Skeletal muscle satellite cell (primary cell): ENCODE measurements around the gene POLR1C. TPM values are rescaled to one million over a fixed set of nuclear protein-coding genes. Genes with fewer than 3 reads are reported as not detected.
"Not testable (repeated sequence)": the region's sequence is repeated elsewhere in the genome, so short reads cannot be mapped to it uniquely, and the experiment has no call there.

ENCODE experiments used
- H3K27me3 ChIP-seq: 2 replicates; pipeline ENCODE4 v1.7.0; 2013; ENCODE audit warnings: low read length; ENCODE audit not compliant: control insufficient read depth, insufficient read depth
- H3K36me3 ChIP-seq: 2 replicates; pipeline ENCODE4 v1.7.0; 2013; ENCODE audit warnings: mild to moderate bottlenecking, control low read depth, low read length; ENCODE audit not compliant: insufficient read depth
- H3K4me1 ChIP-seq: 2 replicates; pipeline ENCODE4 v1.7.0; 2013; ENCODE audit warnings: low read length; ENCODE audit not compliant: control insufficient read depth, insufficient read depth
- H3K4me2 ChIP-seq: 2 replicates; pipeline ENCODE4 v1.7.0; 2013; ENCODE audit warnings: mild to moderate bottlenecking, low read length
- H3K4me3 ChIP-seq: 2 replicates; pipeline ENCODE4 v1.7.0; 2013; ENCODE audit warnings: low read length
- H3K9ac ChIP-seq: 2 replicates; pipeline ENCODE4 v1.7.0; 2013; ENCODE audit warnings: mild to moderate bottlenecking, low read depth, low read length, moderate library complexity
- H3K9me3 ChIP-seq: replicated peaks from 2 replicates; pipeline ENCODE4 v1.7.0; 2013; ENCODE audit warnings: mild to moderate bottlenecking, control low read depth, low read length
- total RNA-seq: library from RNA; depleted of rRNA; stranded (reverse); fragments of >200 nt; gene quantifications from 2 replicates; pipeline ENCODE4 v1.2.3, GENCODE V29; 2012; rRNA removed

Gene POLR1C
- 42.8 and 45.1 TPM in 2 replicates for total RNA-seq

- Histone ChIP-seq H3K4me3 (peak within 1 kb of the TSS; percentile 86), H3K4me1 (peaks cover 19% of the 10 kb centered on the region), H3K36me3 (peaks cover 63% of the 10 kb centered on the region), H3K9ac (peak within 1 kb of the TSS; percentile 96), H3K9me3 (no peaks in the 10 kb centered on the region), H3K27me3 (no peaks in the 10 kb centered on the region), H3K4me2 (peak within 1 kb of the TSS; percentile 99)
Measured at GRCh38 chr6:43516697-43517504, at the start of gene POLR1C, which contains the start of gene YIPF3. TSS of gene POLR1C (plus strand) at chr6:43517089. CDS start at chr6:43517110, 21 bp downstream. TSS of gene YIPF3 (minus strand) at chr6:43516926. CDS start at chr6:43516807, 119 bp downstream.

GRCh38 chr6:43467265-43467664 lies 49.6 kb upstream of the POLR1C start:
- not testable (repeated sequence) for H3K9me3 ChIP-seq, H3K4me1 ChIP-seq, H3K9ac ChIP-seq, H3K4me3 ChIP-seq, H3K4me2 ChIP-seq, H3K36me3 ChIP-seq
- H3K27me3 ChIP-seq: peaks cover 12% of the 10 kb centered on the region

- H3K4me2 ChIP-seq: no peak overlapping the region
- H3K36me3 ChIP-seq: no peaks in the 10 kb centered on the region
- H3K27me3 ChIP-seq: peaks cover 8% of the 10 kb centered on the region
- no peaks in the 10 kb centered on the region for H3K9me3 ChIP-seq
- no peaks in the 10 kb centered on the region for H3K4me1 ChIP-seq
- H3K4me3 ChIP-seq: no peak overlapping the region
- H3K9ac ChIP-seq: no peak overlapping the region
Measured at GRCh38 chr6:43467752-43468151, 49.1 kb upstream of the POLR1C start.

- H3K9ac ChIP-seq: no peak overlapping the region
- no peak overlapping the region for H3K4me3 ChIP-seq
- no peaks in the 10 kb centered on the region for H3K9me3 ChIP-seq
- H3K27me3 ChIP-seq: peaks cover 7% of the 10 kb centered on the region
- no peaks in the 10 kb centered on the region for H3K4me1 ChIP-seq
- H3K4me2 ChIP-seq: no peak overlapping the region
- no peaks in the 10 kb centered on the region for H3K36me3 ChIP-seq
Measured at GRCh38 chr6:43468240-43468639, 48.6 kb upstream of the POLR1C start.

GRCh38 chr6:43468748-43469681 lies 47.9 kb upstream of the POLR1C start:
- Histone ChIP-seq H3K36me3 (no peaks in the 10 kb centered on the region), H3K4me3 (no peak overlapping the region), H3K9me3 (no peaks in the 10 kb centered on the region), H3K4me1 (no peaks in the 10 kb centered on the region), H3K4me2 (no peak overlapping the region), H3K27me3 (peaks cover 7% of the 10 kb centered on the region), H3K9ac (no peak overlapping the region)

- Histone ChIP-seq H3K4me2 (no peak overlapping the region), H3K9ac (no peak overlapping the region), H3K4me1 (no peaks in the 10 kb centered on the region), H3K27me3 (peaks cover 7% of the 10 kb centered on the region), H3K36me3 (no peaks in the 10 kb centered on the region), H3K9me3 (no peaks in the 10 kb centered on the region), H3K4me3 (no peak overlapping the region)
Measured at GRCh38 chr6:43469947-43470346, 46.9 kb upstream of the POLR1C start.

- Histone ChIP-seq H3K4me2 (no peak overlapping the region), H3K36me3 (no peaks in the 10 kb centered on the region), H3K9me3 (no peaks in the 10 kb centered on the region), H3K9ac (no peak overlapping the region), H3K27me3 (peaks cover 7% of the 10 kb centered on the region), H3K4me3 (no peak overlapping the region), H3K4me1 (no peaks in the 10 kb centered on the region)
Measured at GRCh38 chr6:43471399-43471798, 45.5 kb upstream of the POLR1C start.

- H3K27me3 ChIP-seq: peaks cover 4% of the 10 kb centered on the region
- no peak overlapping the region for H3K9ac ChIP-seq
- no peaks in the 10 kb centered on the region for H3K4me1 ChIP-seq
- H3K36me3 ChIP-seq: no peaks in the 10 kb centered on the region
- H3K4me3 ChIP-seq: no peak overlapping the region
- H3K9me3 ChIP-seq: no peaks in the 10 kb centered on the region
- H3K4me2 ChIP-seq: no peak overlapping the region
Measured at GRCh38 chr6:43472515-43472914, 44.4 kb upstream of the POLR1C start.

- no peaks in the 10 kb centered on the region for H3K36me3 ChIP-seq
- no peak overlapping the region for H3K9ac ChIP-seq
- no peaks in the 10 kb centered on the region for H3K9me3 ChIP-seq
- no peak overlapping the region for H3K4me2 ChIP-seq
- peaks cover 10% of the 10 kb centered on the region for H3K4me1 ChIP-seq
- no peak overlapping the region for H3K4me3 ChIP-seq
- H3K27me3 ChIP-seq: peaks cover 4% of the 10 kb centered on the region
Measured at GRCh38 chr6:43475516-43475915, 41.4 kb upstream of the POLR1C start.

- H3K9me3 ChIP-seq: no peaks in the 10 kb centered on the region
- no peaks in the 10 kb centered on the region for H3K36me3 ChIP-seq
- H3K27me3 ChIP-seq: no peaks in the 10 kb centered on the region
- H3K4me1 ChIP-seq: peaks cover 10% of the 10 kb centered on the region
- peak overlapping the region; percentile 88 for H3K9ac ChIP-seq
- H3K4me2 ChIP-seq: peak overlapping the region; percentile 99
- H3K4me3 ChIP-seq: peak overlapping the region; percentile 86
Measured at GRCh38 chr6:43476746-43477145, 40.1 kb upstream of the POLR1C start.

- H3K27me3 ChIP-seq: no peaks in the 10 kb centered on the region
- no peaks in the 10 kb centered on the region for H3K36me3 ChIP-seq
- peak within 1 kb of the TSS; percentile 86 for H3K4me3 ChIP-seq
- peak within 1 kb of the TSS; percentile 88 for H3K9ac ChIP-seq
- no peaks in the 10 kb centered on the region for H3K9me3 ChIP-seq
- H3K4me2 ChIP-seq: peak within 1 kb of the TSS; percentile 99
- peaks cover 10% of the 10 kb centered on the region for H3K4me1 ChIP-seq
Measured at GRCh38 chr6:43477235-43478007, 39.5 kb upstream of the POLR1C start, which contains the start of gene TJAP1. TSS of gene TJAP1 (plus strand) at chr6:43477570. CDS start at chr6:43499002, 21,432 bp downstream.
